Nephron (organoid): ENCODE measurements around the gene CYP4F22.

Source experiments
- H3K27ac Mint-ChIP-seq, 3 experiments: 2 replicates each; pipeline ENCODE4 v1.8.0; 2020; ENCODE audit warnings: mixed read lengths in 3 of 3, mild to moderate bottlenecking in 2 of 3, moderate library complexity in 1 of 3
- H3K27me3 Mint-ChIP-seq: 2 replicates; pipeline ENCODE4 v1.8.0; 2021; ENCODE audit warnings: low read depth, mild to moderate bottlenecking, moderate library complexity, mixed read lengths
- H3K36me3 Mint-ChIP-seq: 2 replicates; pipeline ENCODE4 v1.8.0; 2020; ENCODE audit warnings: low read depth, mixed read lengths
- H3K4me1 Mint-ChIP-seq: 2 replicates; pipeline ENCODE4 v1.8.0; 2020; ENCODE audit warnings: mixed read lengths
- H3K4me3 Mint-ChIP-seq, 3 experiments: 2 replicates each; pipeline ENCODE4 v1.8.0; 2020; ENCODE audit warnings: mild to moderate bottlenecking in 3 of 3, mixed read lengths in 3 of 3, moderate library complexity in 2 of 3
- H3K9me3 Mint-ChIP-seq: 2 replicates; pipeline ENCODE4 v1.8.0; 2020; ENCODE audit warnings: mixed read lengths
- CTCF ChIP-seq, 3 experiments: fragments of 200-600 bp; sonication (generic); IDR thresholded peaks; one replicate each; pipeline ENCODE4 v1.5.0; 2021; ENCODE audit warnings: antibody characterized with exemption in 3 of 3; ENCODE audit not compliant: unreplicated experiment in 3 of 3

Gene CYP4F22

GRCh38 chr19:15517778-15518177 lies 9.5 kb downstream of the CYP4F22 start:
- Mint-ChIP-seq H3K36me3 (peaks cover 4% of the 10 kb centered on the region), H3K4me1 (no peaks in the 10 kb centered on the region), H3K9me3 (peaks cover 17% of the 10 kb centered on the region), H3K4me3 (no peak overlapping the region), H3K27ac (no peak overlapping the region), H3K27me3 (peaks cover 12% of the 10 kb centered on the region)
- no peak for TF ChIP-seq CTCF (IDR thresholded peaks at IDR 0.05; ENCODE audit: unreplicated experiment in 3 of 3)

GRCh38 chr19:15519433-15519976 lies 11.2 kb downstream of the CYP4F22 start:
- Mint-ChIP-seq H3K4me1 (no peaks in the 10 kb centered on the region), H3K36me3 (peaks cover 4% of the 10 kb centered on the region), H3K27me3 (peaks cover 20% of the 10 kb centered on the region), H3K9me3 (peaks cover 13% of the 10 kb centered on the region), H3K27ac (no peak overlapping the region), H3K4me3 (no peak overlapping the region)
- TF ChIP-seq CTCF (IDR thresholded peaks at IDR 0.05; ENCODE audit: unreplicated experiment in 3 of 3), result no peak

GRCh38 chr19:15524781-15525180 lies 16.5 kb downstream of the CYP4F22 start:
- TF ChIP-seq CTCF (IDR thresholded peaks at IDR 0.05; ENCODE audit: unreplicated experiment in 3 of 3), result no peak
- H3K27ac Mint-ChIP-seq, result no peak overlapping the region
- H3K4me3 Mint-ChIP-seq, result no peak overlapping the region

GRCh38 chr19:15525291-15525690 lies 17.0 kb downstream of the CYP4F22 start:
- Mint-ChIP-seq H3K36me3 (peaks cover under 1% of the 10 kb centered on the region), H3K4me3 (no peak overlapping the region), H3K4me1 (no peaks in the 10 kb centered on the region), H3K27ac (no peak overlapping the region), H3K9me3 (peaks cover 6% of the 10 kb centered on the region), H3K27me3 (peaks cover 11% of the 10 kb centered on the region)
- no peak for TF ChIP-seq CTCF (IDR thresholded peaks at IDR 0.05; ENCODE audit: unreplicated experiment in 3 of 3)

More at GRCh38 chr19:15524781-15525180, 16.5 kb downstream of the CYP4F22 start:
- H3K27me3 Mint-ChIP-seq, result peaks cover 11% of the 10 kb centered on the region
- H3K9me3 Mint-ChIP-seq, result peaks cover 5% of the 10 kb centered on the region
- no peaks in the 10 kb centered on the region for H3K36me3 Mint-ChIP-seq
- no peaks in the 10 kb centered on the region for H3K4me1 Mint-ChIP-seq

GRCh38 chr19:15526408-15526807 lies 18.1 kb downstream of the CYP4F22 start:
- Mint-ChIP-seq H3K27me3 (peaks cover 11% of the 10 kb centered on the region), H3K4me1 (no peaks in the 10 kb centered on the region), H3K36me3 (peaks cover 3% of the 10 kb centered on the region), H3K4me3 (no peak overlapping the region), H3K9me3 (peaks cover 8% of the 10 kb centered on the region), H3K27ac (no peak overlapping the region)
- no peak for TF ChIP-seq CTCF (IDR thresholded peaks at IDR 0.05; ENCODE audit: unreplicated experiment in 3 of 3)

GRCh38 chr19:15527705-15528104 lies 19.4 kb downstream of the CYP4F22 start:
- Mint-ChIP-seq H3K27ac (no peak overlapping the region), H3K36me3 (peaks cover 3% of the 10 kb centered on the region), H3K4me1 (no peaks in the 10 kb centered on the region), H3K9me3 (peaks cover 8% of the 10 kb centered on the region), H3K27me3 (peaks cover 16% of the 10 kb centered on the region), H3K4me3 (no peak overlapping the region)
- no peak for TF ChIP-seq CTCF (IDR thresholded peaks at IDR 0.05; ENCODE audit: unreplicated experiment in 3 of 3)
